Osteoblast (primary cell): ENCODE data around the gene DNM1L. TPM values are rescaled to one million over a fixed set of nuclear protein-coding genes. Genes with fewer than 3 reads are reported as not detected.

Experiments used
- DNase-seq: peaks from one replicate; pipeline ENCODE4 v3.0.0; 2011; ENCODE audit warnings: low spot score, mixed read lengths; ENCODE audit not compliant: insufficient read length; ENCODE audit errors: missing footprints
- H2AFZ ChIP-seq: 2 replicates; pipeline ENCODE4 v1.6.0; 2011; ENCODE audit warnings: mild to moderate bottlenecking, low read length
- H3K27ac ChIP-seq: 2 replicates; pipeline ENCODE4 v1.5.1; 2011; ENCODE audit warnings: mild to moderate bottlenecking, low read depth, low read length, moderate library complexity
- H3K27me3 ChIP-seq: 2 replicates; pipeline ENCODE4 v1.6.0; 2012; ENCODE audit warnings: mild to moderate bottlenecking, control low read depth, inconsistent platforms, low read length, moderate library complexity; ENCODE audit not compliant: insufficient read depth
- H3K36me3 ChIP-seq: 2 replicates; pipeline ENCODE4 v1.5.1; 2011; ENCODE audit warnings: mild to moderate bottlenecking, low read length, control low read depth, moderate library complexity; ENCODE audit not compliant: insufficient read depth
- H3K4me1 ChIP-seq: 2 replicates; pipeline ENCODE4 v1.5.1; 2011; ENCODE audit warnings: mild to moderate bottlenecking, low read length, control low read depth, moderate library complexity; ENCODE audit not compliant: insufficient read depth
- H3K4me2 ChIP-seq: 2 replicates; pipeline ENCODE4 v1.6.0; 2011; ENCODE audit warnings: mild to moderate bottlenecking, low read length; ENCODE audit not compliant: insufficient read depth
- H3K4me3 ChIP-seq: fragments of 200-600 bp; sonication (generic); 3 replicates; pipeline ENCODE4 v1.5.1; 2012; ENCODE audit warnings: mild to moderate bottlenecking, low read length, inconsistent platforms; ENCODE audit not compliant: insufficient read depth
- H3K79me2 ChIP-seq: 2 replicates; pipeline ENCODE4 v1.6.0; 2012; ENCODE audit warnings: mild to moderate bottlenecking, low read length, control low read depth, inconsistent platforms; ENCODE audit not compliant: insufficient read depth
- H3K9me3 ChIP-seq: 2 replicates; pipeline ENCODE4 v1.5.1; 2011; ENCODE audit warnings: low read depth, low read length, control low read depth
- H4K20me1 ChIP-seq: 2 replicates; pipeline ENCODE4 v1.6.0; 2012; ENCODE audit warnings: mild to moderate bottlenecking, low read length, control low read depth; ENCODE audit not compliant: insufficient read depth
- CTCF ChIP-seq: IDR thresholded peaks from 2 replicates; pipeline ENCODE4 v1.5.1; 2011; ENCODE audit warnings: mild to moderate bottlenecking, low read depth, low read length, moderate library complexity; ENCODE audit errors: extremely low read depth
- total RNA-seq: library from RNA; depleted of rRNA; stranded (reverse); fragments of >200 nt; gene quantifications from 2 replicates; pipeline ENCODE4 v1.2.3, GENCODE V29; 2012

DNM1L gene
- total RNA-seq, 1 donor: 74.9 TPM

GRCh38 chr12:32686340-32686739 lies 7.2 kb downstream of the DNM1L start:
- DNase-seq: no peak
- Histone ChIP-seq H3K27me3 (no peaks in the 10 kb centered on the region), H3K79me2 (peaks cover 96% of the 10 kb centered on the region), H3K4me3 (no peak overlapping the region), H3K36me3 (peaks cover 5% of the 10 kb centered on the region), H4K20me1 (peaks cover 7% of the 10 kb centered on the region), H2AFZ (no peak overlapping the region), H3K4me1 (no peaks in the 10 kb centered on the region), H3K27ac (no peak overlapping the region), H3K4me2 (no peak overlapping the region), H3K9me3 (no peaks in the 10 kb centered on the region)
- TF ChIP-seq CTCF: no peak

DNA sequence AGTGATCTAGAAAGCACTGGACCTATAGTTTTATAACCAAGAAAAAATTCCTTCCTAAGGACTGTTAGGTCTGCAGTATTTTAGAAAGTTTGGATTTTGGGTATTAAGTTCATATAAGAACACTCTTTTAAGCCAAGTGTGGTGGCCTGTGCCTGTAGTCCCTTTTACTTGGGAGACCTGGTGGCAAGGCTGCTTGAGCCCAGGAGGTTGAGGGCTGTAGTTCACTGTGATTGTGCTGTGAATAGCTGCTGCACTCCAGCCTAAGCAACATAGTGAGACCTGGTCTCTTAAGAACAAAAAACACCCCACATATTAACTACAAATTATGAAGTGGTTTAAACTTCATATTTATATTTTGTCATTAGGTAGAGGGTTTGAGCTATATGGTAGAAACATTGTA lies 9.7 kb downstream of the DNM1L start:
- Histone ChIP-seq H3K4me3 (no peak overlapping the region), H3K4me2 (no peak overlapping the region), H3K27ac (no peak overlapping the region), H3K4me1 (no peaks in the 10 kb centered on the region), H2AFZ (no peak overlapping the region), H3K9me3 (no peaks in the 10 kb centered on the region), H3K79me2 (peaks cover 98% of the 10 kb centered on the region), H4K20me1 (peaks cover 7% of the 10 kb centered on the region), H3K27me3 (no peaks in the 10 kb centered on the region), H3K36me3 (peaks cover 3% of the 10 kb centered on the region)
- no peak for DNase-seq
- no peak for TF ChIP-seq CTCF

DNA sequence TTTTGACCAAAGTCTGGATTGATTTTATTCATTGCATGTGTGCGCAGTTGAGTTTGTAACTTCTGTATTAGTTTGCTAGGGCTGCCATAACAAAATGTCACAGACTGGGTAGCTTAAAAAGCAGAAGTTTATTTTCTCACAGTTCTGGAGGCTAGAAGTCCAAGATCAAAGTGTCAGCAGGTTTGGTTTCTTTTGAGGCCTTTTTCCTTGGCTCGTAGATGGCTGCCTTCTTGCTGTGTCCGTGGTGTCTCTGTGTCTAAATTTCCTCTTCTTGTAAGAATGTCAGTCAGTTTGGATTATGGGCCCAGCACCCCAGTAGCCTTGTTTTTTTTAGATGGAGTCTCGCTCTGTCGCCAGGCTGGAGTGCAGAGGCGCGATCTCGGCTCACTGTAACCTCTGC lies 11.8 kb downstream of the DNM1L start:
- H3K4me3 ChIP-seq: no peak overlapping the region
- TF ChIP-seq CTCF: no peak
- no peak overlapping the region for H3K27ac ChIP-seq
- H3K4me1 ChIP-seq: no peaks in the 10 kb centered on the region
- H4K20me1 ChIP-seq: peaks cover 9% of the 10 kb centered on the region
- no peak overlapping the region for H2AFZ ChIP-seq
- peaks cover 98% of the 10 kb centered on the region for H3K79me2 ChIP-seq
- no peaks in the 10 kb centered on the region for H3K36me3 ChIP-seq
- no peak overlapping the region for H3K4me2 ChIP-seq
- no peaks in the 10 kb centered on the region for H3K27me3 ChIP-seq
- DNase-seq: no peak
- H3K9me3 ChIP-seq: no peaks in the 10 kb centered on the region

DNA sequence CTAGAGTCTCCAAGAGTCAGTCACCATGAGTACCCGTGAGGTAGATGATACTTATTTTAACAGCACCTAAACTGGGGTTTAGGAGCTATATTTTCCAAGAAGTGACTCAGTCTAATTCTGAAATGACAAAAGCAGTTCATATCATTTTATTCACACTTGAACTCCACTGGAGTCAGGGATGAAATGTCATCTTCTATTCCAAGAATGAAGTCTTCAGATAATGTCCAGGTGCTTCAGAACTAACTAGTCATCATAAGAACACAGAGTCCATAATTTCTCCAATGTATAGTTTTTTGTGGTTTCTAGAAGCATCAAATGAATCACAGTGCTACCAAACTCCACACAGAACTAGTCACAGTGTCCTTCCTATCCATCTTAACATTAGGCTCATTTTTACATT lies 13.3 kb downstream of the DNM1L start:
- no peaks in the 10 kb centered on the region for H3K9me3 ChIP-seq
- TF ChIP-seq CTCF: no peak
- no peaks in the 10 kb centered on the region for H3K27me3 ChIP-seq
- no peak overlapping the region for H2AFZ ChIP-seq
- H3K4me3 ChIP-seq: no peak overlapping the region
- H3K27ac ChIP-seq: no peak overlapping the region
- H4K20me1 ChIP-seq: peaks cover 11% of the 10 kb centered on the region
- H3K36me3 ChIP-seq: no peaks in the 10 kb centered on the region
- DNase-seq: no peak
- H3K4me2 ChIP-seq: no peak overlapping the region
- no peaks in the 10 kb centered on the region for H3K4me1 ChIP-seq
- peaks cover 96% of the 10 kb centered on the region for H3K79me2 ChIP-seq
